Esophagus muscularis mucosa (tissue), 4 donors: ENCODE data around the gene PLA1A. TPM values are rescaled to one million over a fixed set of nuclear protein-coding genes. Genes with fewer than 3 reads are reported as not detected.

Source experiments
- DNase-seq: peaks from one replicate; pipeline ENCODE4 v3.0.0-alpha.2; 2017; ENCODE audit errors: extremely low spot score
- H3K27ac ChIP-seq, 4 donors: fragments of 200-600 bp; sonication (generic); replicated peaks in 1 of 4; 1 replicate in 3 of 4; 2 replicates in 1 of 4; pipeline ENCODE4 v1.5.1; 2016 to 2019; ENCODE audit warnings: mild to moderate bottlenecking in 1 of 4
- H3K27me3 ChIP-seq, 4 donors: fragments of 200-600 bp; sonication (generic); one replicate each; pipeline versions ENCODE4 v1.5.1 to v1.6.0; 2016 to 2019
- H3K36me3 ChIP-seq, 4 donors: fragments of 200-600 bp; sonication (generic); one replicate each; pipeline ENCODE4 v1.5.1; 2016 to 2019
- H3K4me1 ChIP-seq, 4 donors: fragments of 200-600 bp; sonication (generic); one replicate each; pipeline ENCODE4 v1.5.1; 2016 to 2019
- H3K4me3 ChIP-seq, 4 donors: fragments of 200-600 bp; sonication (generic); 1 replicate in 2 of 4; 2 replicates in 2 of 4; pipeline ENCODE4 v1.5.1; 2016 to 2019; ENCODE audit warnings: mild to moderate bottlenecking in 4 of 4, moderate library complexity in 1 of 4
- H3K9me3 ChIP-seq, 4 donors: fragments of 200-600 bp; sonication (generic); 1 replicate in 3 of 4; 2 replicates in 1 of 4; pipeline ENCODE4 v1.5.1; 2016 to 2019
- EP300 ChIP-seq: sonication (generic); formaldehyde crosslinking; IDR thresholded peaks from one replicate; pipeline ENCODE4 v1.6.1; 2017; ENCODE audit warnings: antibody characterized with exemption
- POLR2A ChIP-seq: fragments of 450-650 bp; IDR thresholded peaks from one replicate; pipeline ENCODE4 v1.6.1; 2017; ENCODE audit warnings: antibody characterized with exemption, moderate library complexity, mild to moderate bottlenecking, low read depth
- POLR2AphosphoS5 ChIP-seq, 2 donors: sonication (generic); formaldehyde crosslinking; IDR thresholded peaks; one replicate each; pipeline ENCODE4 v1.6.1; 2017; ENCODE audit warnings: antibody characterized with exemption in 2 of 2
- WGBS: methylation state at CpG from one replicate; pipeline ENCODE4 v1.1.5; 2018; 5-methylcytosine and 5-hydroxymethylcytosine counted together
- intact Hi-C: fragments of 100-400 bp; cut with DNase I; formaldehyde crosslinking; loops from one replicate; pipeline ENCODE4 v1.15.1; 2023
- total RNA-seq, 4 donors: library from RNA; depleted of rRNA; stranded (reverse); fragments of >200 nt; gene quantifications; one replicate each; pipeline versions ENCODE4 v1.1.0 to v1.2.1, GENCODE V29; 2016
- TF ChIP-seq, protein P1 (sequence below), 3 experiments: fragments of 200-600 bp in 2 of 3; fragments of 450-650 bp in 1 of 3; sonication (generic) in 2 of 3; IDR thresholded peaks; one replicate each; pipeline ENCODE4 v1.5.1; 2017 to 2019; ENCODE audit warnings: antibody characterized with exemption in 3 of 3, mild to moderate bottlenecking in 2 of 3, moderate library complexity in 1 of 3

Gene PLA1A
- total RNA-seq, 4 donors from 2014 or later, result 1.5 to 2.9 (median 2.0) TPM

DNA sequence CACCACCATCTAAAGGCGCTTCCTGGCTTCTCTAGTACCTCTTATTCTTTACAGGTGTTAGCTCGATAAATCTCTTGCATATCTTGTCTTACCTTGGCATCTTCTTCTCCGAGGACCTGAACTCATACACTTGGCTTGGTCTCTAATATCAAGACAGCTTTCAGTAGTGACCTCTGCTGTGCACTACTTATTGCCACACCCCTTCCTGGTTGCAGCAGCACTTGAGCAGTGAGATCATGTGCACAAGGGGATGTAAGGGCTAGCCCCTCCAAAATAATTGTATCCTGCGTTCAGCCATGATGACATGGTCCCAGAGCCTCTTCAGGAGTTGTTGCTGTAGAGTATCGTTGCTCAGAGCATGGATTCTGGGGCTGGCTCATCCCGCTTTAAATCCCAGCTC, 1.3 kb upstream of the PLA1A start:
- H3K36me3 ChIP-seq, result no peaks in the 10 kb centered on the region
- TF ChIP-seq, protein P1, sequence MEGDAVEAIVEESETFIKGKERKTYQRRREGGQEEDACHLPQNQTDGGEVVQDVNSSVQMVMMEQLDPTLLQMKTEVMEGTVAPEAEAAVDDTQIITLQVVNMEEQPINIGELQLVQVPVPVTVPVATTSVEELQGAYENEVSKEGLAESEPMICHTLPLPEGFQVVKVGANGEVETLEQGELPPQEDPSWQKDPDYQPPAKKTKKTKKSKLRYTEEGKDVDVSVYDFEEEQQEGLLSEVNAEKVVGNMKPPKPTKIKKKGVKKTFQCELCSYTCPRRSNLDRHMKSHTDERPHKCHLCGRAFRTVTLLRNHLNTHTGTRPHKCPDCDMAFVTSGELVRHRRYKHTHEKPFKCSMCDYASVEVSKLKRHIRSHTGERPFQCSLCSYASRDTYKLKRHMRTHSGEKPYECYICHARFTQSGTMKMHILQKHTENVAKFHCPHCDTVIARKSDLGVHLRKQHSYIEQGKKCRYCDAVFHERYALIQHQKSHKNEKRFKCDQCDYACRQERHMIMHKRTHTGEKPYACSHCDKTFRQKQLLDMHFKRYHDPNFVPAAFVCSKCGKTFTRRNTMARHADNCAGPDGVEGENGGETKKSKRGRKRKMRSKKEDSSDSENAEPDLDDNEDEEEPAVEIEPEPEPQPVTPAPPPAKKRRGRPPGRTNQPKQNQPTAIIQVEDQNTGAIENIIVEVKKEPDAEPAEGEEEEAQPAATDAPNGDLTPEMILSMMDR (IDR thresholded peaks at IDR 0.05), result no peak
- intact Hi-C loops, result no loop called here
- H3K27me3 ChIP-seq, result peaks cover 0 to 5% (median 0%) of the 10 kb centered on the region in 4 donors
- no peak for DNase-seq
- no peak overlapping the region for H3K27ac ChIP-seq
- no peak overlapping the region for H3K4me3 ChIP-seq
- peaks cover 7 to 40% (median 11%) of the 10 kb centered on the region in 4 donors for H3K4me1 ChIP-seq
- no peaks in the 10 kb centered on the region for H3K9me3 ChIP-seq
- WGBS, result 87% methylated on average over 6 of the region's 6 CpGs

DNA sequence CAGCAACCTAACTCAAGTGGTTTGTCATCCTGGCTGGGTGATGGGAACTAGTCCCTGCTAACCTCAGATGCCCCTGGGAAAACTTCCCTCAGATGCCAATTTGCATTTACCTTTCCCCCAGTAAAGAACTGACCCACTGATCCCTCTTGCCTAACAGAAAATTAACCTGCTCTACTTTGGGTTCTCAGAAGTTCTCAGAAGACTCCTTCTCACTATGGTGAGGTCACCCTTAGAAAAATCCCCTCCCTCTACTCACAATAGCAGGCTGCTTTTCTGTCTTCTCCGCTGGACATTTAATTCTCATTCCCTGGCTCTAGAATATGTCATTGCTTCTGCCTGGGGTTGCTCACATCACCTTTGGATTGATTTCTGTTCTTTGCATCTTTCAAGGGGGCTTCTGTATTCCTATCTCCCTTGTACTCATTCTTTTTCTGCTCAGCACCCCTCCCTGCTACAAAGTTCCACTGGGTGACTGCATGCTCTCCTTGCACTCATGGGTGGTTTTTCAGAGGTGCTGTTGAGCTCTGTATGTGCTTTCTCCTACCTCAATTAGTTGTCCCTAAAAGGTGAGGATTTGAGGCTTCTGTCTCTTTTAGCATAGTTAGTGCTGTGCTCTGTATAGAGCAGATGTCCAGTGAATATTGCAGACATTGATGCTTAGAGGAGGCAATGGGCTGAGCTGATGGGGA, 869 bp downstream of the PLA1A start:
- TF ChIP-seq, protein P1 (IDR thresholded peaks at IDR 0.05), result no peak
- TF ChIP-seq POLR2AphosphoS5 (IDR thresholded peaks at IDR 0.05), result no peak
- Histone ChIP-seq H3K27me3 (no peaks in the 10 kb centered on the region), H3K9me3 (no peaks in the 10 kb centered on the region), H3K4me1 (peaks cover 7 to 47% (median 11%) of the 10 kb centered on the region in 4 donors), H3K27ac (no peak overlapping the region), H3K36me3 (no peaks in the 10 kb centered on the region), H3K4me3 (no peak overlapping the region)
- intact Hi-C loops, result no loop called here
- DNase-seq, result no peak
- 100% methylated on average over 1 of the region's 1 CpG for WGBS

DNA sequence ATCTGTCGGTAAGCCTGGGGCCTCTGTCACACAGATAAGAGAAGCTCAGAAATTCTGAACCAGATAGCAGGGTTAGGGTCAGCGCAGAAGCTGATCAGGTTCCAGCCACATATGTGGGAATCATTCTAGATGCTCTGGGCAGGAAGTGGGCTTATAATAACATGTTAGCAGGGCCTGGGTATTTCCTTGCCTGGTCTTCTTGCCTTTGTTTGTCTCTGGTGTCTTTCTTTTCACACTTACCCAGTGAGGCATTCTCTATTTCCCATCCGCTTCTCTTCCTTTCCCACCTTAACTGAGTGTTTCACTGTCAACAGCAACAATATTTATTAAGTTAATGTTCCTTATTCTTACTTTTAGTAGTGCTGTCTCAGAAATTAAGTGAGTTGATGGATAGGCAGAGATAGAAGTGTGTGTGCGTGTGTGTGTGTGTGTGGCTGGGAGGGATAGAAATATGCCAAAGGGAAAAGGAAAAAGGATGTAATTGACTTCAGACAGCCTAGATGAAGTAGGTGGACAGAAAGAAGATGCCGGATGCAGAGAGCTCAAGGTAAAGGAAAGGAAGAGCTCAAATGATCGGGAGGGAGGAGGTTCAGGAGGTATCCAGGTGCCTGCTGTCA, 2.0 kb downstream of the PLA1A start:
- Histone ChIP-seq H3K9me3 (no peaks in the 10 kb centered on the region), H3K36me3 (no peaks in the 10 kb centered on the region), H3K4me1 (peaks cover 7 to 47% (median 11%) of the 10 kb centered on the region in 4 donors), H3K4me3 (no peak overlapping the region), H3K27me3 (no peaks in the 10 kb centered on the region), H3K27ac (no peak overlapping the region)
- intact Hi-C loops, result no loop called here
- 87% methylated on average over 6 of the region's 6 CpGs for WGBS
- no peak for DNase-seq
- TF ChIP-seq POLR2AphosphoS5 (IDR thresholded peaks at IDR 0.05) (no peak), EP300 (no peak), POLR2A (no peak)
- TF ChIP-seq, protein P1 (IDR thresholded peaks at IDR 0.05), result no peak

DNA sequence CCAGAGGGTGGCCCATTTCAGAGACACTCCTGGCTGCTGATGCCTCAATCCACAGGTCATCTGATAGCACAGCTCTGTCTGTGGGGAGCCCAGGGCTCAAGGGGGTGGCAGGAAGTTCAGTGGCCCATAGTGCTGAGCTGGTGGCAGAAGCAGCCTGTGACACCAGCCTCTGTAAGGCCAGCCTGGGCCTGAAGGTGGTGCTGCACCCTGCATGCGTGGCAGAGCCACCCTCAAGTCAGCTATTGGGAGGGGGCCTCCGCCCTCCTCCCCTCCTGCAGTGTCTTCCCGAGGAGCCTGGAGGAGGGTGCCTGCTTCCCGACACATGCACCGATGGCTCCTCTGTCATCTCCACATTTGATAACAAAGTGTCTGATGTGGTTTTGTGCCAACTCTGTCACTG, 3.0 kb downstream of the PLA1A start:
- H3K9me3 ChIP-seq, result no peaks in the 10 kb centered on the region
- TF ChIP-seq, protein P1 (IDR thresholded peaks at IDR 0.05), result peak in 2 of 3 experiments; percentile 17 to 22
- TF ChIP-seq POLR2A, result no peak
- peaks cover 5 to 43% (median 7%) of the 10 kb centered on the region in 4 donors for H3K4me1 ChIP-seq
- no peak overlapping the region for H3K4me3 ChIP-seq
- 67% methylated on average over 5 of the region's 5 CpGs for WGBS
- H3K27me3 ChIP-seq, result no peaks in the 10 kb centered on the region
- H3K27ac ChIP-seq, result no peak overlapping the region
- intact Hi-C loops, result no loop called here
- no peak for DNase-seq
- H3K36me3 ChIP-seq, result no peaks in the 10 kb centered on the region

DNA sequence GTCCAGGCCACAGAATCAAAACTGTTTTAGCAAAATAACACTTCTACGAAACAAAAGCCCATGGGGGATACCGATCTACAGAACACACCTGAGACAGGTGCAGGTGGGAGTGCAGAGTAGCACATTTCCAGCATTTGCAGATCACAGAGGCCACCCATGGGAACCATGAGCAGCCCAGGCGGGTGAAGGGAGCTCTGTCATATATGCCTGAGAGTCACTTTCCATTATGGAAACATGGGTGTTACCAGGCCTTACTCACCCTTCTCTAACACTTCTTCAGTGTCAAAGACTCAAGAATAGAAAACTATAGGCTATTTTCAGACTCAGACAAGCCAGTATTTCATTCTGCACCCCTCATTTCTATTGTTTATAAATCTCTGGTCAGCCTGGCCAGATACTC, 3.5 kb downstream of the PLA1A start:
- DNase-seq, result no peak
- Histone ChIP-seq H3K27me3 (no peaks in the 10 kb centered on the region), H3K27ac (no peak overlapping the region), H3K4me3 (no peak overlapping the region), H3K36me3 (no peaks in the 10 kb centered on the region), H3K9me3 (no peaks in the 10 kb centered on the region), H3K4me1 (peaks cover under 1 to 39% (median 3%) of the 10 kb centered on the region in 4 donors)
- WGBS, result 88% methylated on average over 3 of the region's 3 CpGs
- TF ChIP-seq POLR2A (no peak), EP300 (no peak), POLR2AphosphoS5 (IDR thresholded peaks at IDR 0.05) (no peak)
- TF ChIP-seq, protein P1 (IDR thresholded peaks at IDR 0.05), result no peak
- intact Hi-C loops, result no loop called here
